CMK (cell line): ENCODE results near the gene MUC20.
"Not testable (repeated sequence)": the region's sequence is repeated elsewhere in the genome, so short reads cannot be mapped to it uniquely, and the experiment has no call there.

Source experiments
- DNase-seq: peaks from one replicate; pipeline ENCODE4 v3.0.0-alpha.2; 2010; ENCODE audit warnings: low read depth

MUC20 gene, protein sequence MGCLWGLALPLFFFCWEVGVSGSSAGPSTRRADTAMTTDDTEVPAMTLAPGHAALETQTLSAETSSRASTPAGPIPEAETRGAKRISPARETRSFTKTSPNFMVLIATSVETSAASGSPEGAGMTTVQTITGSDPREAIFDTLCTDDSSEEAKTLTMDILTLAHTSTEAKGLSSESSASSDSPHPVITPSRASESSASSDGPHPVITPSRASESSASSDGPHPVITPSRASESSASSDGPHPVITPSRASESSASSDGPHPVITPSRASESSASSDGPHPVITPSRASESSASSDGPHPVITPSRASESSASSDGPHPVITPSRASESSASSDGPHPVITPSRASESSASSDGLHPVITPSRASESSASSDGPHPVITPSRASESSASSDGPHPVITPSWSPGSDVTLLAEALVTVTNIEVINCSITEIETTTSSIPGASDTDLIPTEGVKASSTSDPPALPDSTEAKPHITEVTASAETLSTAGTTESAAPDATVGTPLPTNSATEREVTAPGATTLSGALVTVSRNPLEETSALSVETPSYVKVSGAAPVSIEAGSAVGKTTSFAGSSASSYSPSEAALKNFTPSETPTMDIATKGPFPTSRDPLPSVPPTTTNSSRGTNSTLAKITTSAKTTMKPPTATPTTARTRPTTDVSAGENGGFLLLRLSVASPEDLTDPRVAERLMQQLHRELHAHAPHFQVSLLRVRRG

DNA sequence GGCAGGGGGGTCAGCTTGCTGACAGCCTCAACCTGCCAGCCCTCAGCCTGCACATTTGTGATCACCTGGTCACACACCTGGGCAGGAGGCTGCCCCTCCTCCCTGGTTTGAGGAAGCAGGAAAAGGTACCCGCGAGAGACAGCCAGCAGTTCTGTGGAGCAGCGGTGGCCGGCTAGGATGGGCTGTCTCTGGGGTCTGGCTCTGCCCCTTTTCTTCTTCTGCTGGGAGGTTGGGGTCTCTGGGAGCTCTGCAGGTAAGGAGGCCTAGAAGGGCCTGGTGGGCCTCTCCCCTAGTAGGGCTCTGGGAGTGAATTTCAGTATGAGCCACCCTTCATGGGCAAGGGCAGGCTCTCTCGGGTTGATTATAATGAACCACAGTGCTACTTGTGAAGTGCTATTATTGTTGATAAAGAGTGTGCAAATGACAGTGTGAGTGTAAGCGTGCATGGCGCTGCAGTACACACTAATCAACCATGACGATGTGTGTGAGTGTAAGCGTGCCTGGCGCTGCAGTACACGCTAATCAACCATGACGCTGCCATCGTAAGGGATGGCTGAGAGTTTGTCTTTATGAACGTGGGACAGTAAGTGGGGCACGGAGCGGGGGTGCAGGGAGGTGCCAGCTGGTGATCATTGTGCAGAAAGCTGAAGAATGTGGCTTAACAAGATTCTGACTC, at the start of gene MUC20:
Gene MUC20 (plus strand): TSS at position 148 of the 676 bp plus-strand sequence. CDS start 30 bp downstream, at position 178.
- DNase-seq: not testable (repeated sequence)

DNA sequence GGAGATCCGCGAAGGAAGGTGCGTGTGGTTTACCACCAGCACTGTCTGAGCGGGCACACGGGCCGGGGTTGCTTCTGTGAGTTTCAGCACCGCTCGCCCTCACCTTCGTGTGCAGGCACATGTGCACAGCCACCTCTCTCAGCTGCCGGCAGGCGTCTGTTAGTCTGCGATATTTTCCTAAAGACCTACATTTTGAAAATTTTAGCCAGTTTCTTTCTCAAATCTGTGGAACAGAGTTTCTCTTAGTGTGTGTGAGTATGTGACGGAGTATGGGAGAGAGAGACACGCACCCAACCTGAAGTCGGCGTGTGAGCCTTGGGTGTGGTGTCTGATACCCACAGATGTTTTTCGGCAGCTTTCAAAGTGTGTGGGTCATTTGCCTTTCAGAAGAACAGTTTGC, 49.5 kb upstream of the MUC20 start:
- not testable (repeated sequence) for DNase-seq

DNA sequence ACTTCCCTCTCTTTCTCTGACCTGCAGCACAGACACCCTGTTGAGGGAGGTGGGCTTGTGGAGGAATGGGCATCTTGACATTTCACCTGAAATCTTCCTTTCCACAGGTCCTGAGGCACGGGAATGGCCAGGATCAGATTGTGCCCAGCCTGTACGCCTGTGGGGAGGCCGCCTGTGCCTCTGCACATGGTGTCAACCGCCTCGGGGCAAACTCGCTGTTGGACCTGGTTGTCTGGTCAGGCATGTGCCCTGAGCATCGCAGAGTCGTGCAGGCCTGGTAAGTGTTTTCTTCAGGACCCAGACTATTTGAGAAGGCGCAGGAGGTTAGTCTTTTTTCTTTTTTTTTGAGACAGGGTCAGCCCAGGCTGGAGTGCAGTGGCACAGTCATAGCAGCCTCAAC, 47.1 kb upstream of the MUC20 start:
- not testable (repeated sequence) for DNase-seq

DNA sequence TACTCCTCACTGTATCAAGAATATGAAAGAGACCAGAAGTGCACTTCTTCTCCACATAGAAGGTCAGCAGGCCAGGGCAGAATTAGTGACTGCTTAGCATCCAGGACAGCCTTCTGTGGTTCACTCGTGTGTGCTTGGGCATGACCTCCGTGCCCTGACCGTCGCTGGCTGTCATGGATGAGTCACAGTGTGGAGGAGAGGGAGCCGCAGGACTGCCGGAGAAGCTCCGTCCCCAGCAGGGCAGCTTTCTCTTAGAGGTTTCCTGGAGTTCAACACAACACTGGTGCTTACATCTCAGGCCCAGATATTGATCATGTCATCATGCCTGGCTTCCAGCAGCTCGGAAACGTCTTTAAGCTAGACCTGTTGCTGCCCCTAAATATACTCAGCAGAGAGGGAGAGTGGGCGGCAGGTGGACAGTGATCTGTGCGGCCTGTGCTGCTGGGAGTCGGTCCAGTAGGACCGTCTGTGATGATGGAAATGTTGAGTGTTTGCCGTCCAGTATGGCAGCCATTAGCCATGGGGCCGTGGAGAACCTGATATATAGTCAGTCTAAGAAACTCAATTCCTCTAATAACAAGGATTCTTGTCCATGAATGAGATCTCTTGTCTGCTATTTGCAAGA, 42.3 kb upstream of the MUC20 start:
- not testable (repeated sequence) for DNase-seq

DNA sequence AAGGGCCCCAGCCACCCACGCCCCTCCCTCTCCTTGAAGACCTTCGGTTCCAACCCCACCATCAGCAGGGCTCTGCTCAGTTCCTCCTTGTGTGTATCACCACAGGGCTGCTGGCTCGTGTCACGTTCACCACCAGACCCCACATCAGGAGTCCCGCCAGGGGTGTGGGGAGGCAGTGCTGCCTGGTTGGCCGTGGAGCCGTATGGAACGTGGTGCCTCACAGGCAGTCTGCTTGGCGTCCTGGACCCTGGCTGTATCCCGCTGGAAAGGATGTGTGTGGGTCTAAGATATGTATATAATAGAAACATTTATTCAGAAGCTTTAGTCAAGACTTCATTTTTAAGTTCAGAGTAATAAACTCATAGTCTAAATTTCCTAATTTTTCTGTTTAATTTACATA, 40.1 kb upstream of the MUC20 start:
- DNase-seq: not testable (repeated sequence)

DNA sequence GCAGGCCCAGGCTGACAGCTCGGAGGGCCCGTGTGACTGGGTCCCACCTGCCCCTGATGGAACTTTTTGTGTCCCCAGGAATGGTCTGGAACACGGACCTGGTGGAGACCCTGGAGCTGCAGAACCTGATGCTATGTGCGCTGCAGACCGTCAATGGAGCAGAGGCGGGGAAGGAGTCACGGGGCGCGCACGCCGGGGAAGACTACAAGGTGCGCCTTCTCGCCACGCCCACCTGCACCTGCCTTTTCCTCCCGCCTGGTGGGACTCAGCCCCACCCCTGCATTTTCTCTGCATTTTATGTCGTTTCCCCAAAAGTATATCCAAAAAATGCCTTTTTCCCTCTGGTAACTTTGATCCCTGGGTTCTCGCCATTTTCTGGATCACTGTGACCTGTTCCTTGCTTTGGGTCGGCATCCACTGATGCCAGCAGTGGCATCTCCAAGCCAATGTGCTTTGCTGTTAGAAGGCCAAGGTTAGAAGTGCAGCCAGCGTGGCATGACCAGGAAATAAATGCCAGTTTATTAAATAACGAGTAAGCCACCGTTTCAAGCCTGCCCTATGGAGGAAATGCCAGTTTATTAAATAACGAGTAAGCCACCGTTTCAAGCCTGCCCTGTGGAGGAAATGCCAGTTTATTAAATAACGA, 39.2 kb upstream of the MUC20 start:
- not testable (repeated sequence) for DNase-seq

DNA sequence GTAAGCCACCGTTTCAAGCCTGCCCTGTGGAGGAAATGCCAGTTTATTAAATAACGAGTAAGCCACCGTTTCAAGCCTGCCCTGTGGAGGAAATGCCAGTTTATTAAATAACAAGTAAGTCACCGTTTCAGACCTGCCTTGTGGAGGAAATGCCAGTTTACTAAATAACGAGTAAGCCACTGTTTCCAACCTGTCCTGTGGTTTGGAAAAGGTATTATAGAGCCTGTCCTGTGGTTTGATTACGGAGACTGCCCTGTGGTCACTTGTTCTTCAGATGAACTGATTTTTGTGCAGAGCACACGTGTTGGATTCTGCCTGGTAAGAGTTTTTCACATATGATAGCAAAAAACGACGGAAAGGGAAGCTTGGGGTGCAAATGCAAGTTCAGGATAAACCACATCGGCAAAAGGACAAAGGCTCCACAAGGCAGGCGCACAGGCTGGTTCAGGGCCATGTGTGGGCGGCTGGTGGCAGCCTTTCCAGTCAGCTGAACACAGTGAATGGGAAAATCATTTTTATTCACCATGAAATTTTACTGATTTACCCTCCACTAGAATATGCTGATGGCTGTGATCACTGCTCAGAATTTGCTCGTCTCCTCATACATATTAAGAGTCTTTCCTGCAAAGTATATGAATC, 38.6 kb upstream of the MUC20 start:
- DNase-seq: not testable (repeated sequence)

DNA sequence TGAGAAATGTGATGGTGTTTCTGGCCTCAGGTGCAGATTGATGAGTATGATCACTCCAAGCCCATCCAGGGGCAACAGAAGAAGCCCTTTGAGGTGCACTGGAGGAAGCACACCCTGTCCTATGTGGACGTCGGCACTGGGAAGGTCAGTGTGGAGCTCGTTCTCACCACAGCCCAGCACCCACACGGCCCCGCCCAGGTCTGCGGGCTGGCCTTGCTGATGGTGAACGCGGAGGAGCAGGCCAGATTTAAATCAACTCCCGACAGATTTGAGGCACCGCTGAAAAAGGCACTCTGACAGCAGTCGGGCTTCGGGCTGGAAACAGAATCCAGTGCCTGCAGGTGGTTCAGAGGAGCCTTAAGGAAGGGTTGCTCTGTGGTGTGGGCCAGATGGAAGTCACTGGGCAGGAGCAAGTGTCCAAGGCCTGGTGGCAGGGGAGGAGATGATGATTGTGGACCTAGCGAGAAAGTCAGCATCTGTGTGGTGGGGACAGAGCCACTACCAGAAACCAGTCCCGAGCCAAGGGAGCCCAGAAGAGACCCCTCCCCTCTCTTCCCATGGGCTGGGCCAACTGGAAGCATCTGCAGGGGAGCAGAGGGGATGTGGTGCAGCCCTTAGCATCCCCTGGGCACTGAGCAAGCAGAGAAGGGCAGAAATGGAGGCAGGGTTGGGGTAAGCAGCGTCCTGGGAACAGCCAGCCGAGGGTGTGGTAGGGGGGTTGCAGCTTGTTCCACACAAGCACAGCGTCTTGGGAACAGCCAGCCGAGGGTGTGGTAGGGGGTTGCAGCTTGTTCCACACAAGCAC, 36.9 kb upstream of the MUC20 start:
- not testable (repeated sequence) for DNase-seq

DNA sequence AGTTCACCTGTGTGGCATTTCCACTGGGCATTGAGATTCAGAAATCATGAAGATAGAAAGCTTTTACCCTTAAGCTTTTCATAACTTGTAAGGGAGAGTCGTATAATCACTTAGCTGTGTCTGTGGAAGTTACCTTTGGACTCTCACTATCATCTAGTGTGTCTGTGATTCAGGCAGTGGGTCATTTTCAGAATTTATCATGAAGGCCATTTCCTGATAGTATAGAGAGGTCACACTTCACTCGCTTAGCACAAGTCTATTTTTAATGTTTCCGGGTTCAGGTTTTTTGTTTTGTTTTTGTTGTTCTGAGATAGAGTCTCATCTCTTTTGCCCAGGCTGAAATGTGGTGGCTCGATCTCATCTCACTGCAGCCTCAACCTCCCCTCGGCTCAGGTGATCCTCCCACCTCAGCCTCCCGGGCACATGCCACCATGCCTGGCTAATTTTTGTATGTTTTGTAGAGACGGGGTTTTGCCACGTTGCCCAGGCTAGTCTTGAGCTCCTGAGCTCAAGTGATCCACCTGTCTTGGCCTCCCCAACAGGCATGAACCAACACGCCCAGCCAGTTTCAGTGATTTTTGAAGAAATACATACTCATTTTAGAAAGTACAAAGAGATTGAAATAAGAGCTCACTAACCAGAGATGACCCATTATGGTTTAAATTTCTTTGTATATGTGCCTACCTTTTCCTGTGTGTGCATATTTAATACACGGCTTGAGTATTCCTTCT, 36.1 kb upstream of the MUC20 start:
- not testable (repeated sequence) for DNase-seq

DNA sequence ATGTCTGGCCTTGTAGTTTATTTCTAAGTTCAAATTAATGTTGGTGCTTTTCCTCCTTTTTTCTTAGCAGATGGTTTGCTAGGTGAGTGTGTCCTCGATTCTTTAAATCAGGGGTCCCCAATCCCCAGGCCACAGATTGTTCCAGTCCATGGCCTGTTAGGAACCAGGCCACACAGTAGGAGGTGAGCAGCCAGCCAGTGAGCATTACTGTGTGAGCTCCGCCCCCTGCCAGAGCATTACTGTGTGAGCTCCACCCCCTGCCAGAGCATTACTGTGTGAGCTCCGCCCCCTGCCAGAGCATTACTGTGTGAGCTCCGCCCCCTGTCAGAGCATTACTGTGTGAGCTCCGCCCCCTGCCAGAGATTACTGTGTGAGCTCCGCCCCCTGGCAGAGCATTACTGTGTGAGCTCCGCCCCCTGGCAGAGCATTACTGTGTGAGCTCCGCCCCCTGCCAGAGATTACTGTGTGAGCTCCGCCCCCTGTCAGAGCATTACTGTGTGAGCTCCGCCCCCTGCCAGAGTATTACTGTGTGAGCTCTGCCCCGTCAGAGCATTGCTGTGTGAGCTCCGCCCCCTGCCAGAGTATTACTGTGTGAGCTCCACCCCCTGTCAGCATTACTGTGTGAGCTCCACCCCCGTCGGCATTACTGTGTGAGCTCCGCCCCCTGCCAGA, 34.1 kb upstream of the MUC20 start:
- DNase-seq: not testable (repeated sequence)

DNA sequence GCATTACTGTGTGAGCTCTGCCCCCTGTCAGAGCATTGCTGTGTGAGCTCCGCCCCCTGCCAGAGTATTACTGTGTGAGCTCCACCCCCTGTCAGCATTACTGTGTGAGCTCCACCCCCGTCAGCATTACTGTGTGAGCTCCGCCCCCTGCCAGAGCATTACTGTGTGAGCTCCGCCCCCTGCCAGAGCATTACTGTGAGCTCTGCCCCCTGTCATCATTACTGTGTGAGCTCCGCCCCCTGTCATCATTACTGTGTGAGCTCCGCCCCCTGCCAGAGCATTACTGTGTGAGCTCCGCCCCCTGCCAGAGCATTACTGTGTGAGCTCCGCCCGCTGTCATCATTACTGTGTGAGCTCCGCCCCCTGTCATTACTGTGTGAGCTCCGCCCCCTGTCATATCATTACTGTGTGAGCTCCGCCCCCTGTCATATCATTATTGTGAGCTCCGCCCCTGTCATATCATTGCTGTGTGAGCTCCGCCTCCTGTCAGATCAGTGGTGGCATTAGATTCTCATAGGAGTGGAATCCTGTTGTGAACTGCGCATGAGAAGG, 33.5 kb upstream of the MUC20 start:
- not testable (repeated sequence) for DNase-seq

DNA sequence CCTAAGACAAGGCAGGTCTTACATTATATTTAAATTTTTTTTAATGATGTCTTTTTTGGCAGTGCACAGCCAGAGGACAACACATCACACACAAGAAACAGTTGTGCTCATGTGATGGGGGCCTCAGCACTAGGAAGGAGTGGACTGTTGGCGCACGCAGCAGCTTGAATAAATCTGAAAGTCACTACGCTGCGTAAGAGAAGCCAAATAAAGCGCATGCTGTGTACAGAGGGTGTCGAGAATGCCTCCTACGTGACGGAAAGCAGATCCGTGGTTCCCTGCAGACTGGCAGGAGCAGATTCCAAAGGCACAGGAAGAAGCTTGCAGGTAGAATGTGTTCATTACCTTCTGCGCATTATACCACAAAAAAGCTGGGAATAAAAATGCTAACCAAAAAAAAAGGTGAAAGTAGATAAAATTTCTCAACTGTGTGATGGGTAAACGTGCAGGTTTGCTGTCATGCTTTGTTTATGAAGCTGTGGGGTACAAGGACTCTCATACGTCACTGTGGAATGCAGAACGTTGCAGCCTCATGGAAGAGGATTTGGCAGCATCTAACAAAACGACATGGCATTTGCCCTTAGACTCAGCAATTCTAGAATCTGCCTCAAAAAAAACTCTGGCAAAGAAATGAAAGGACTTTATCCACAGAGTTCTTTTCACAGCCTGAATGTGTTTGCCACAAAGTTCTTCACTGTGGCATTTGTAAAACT, 32.2 kb upstream of the MUC20 start:
- DNase-seq: not testable (repeated sequence)

DNA sequence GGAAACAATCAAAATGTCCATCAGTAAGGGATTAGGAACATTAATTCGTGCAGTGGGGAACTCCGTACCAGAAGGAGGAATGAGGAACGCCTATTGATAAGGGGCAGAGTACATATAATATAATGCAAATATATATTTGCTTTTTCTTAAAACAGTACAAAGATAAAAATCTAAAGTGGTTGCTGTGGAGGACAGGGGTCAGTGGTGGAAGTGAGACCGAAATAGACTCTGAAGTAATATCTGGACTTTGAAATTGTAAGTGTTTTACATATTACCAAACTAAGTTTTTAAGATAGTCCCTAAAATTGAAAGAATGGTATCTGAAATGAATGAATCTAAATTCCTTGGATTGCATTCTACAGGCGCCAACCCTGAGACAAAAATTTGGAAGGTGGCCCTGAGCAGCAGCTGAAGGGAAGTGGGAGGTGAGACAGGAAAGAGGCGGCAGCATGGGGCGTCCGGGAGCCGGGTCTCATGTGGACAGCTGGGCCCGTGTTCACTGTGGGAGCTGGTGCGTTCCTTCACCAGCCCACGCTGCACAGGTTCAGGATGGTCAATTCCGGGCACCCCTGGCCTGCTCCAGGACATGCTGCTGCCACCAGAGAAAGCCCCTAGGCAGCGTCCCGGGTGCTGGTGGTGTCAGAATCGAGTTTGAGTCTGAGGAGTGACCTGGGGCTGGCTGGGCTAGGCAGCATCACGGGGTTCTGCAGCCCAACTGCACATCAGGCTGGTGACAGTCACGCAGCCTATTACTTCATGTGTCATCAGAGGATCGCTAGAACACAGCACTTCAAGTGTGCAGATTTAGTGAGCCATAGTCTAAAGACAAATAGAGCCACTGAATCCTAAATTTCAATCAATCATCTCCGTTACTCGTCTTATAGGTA, 31.4 kb upstream of the MUC20 start:
- not testable (repeated sequence) for DNase-seq

DNA sequence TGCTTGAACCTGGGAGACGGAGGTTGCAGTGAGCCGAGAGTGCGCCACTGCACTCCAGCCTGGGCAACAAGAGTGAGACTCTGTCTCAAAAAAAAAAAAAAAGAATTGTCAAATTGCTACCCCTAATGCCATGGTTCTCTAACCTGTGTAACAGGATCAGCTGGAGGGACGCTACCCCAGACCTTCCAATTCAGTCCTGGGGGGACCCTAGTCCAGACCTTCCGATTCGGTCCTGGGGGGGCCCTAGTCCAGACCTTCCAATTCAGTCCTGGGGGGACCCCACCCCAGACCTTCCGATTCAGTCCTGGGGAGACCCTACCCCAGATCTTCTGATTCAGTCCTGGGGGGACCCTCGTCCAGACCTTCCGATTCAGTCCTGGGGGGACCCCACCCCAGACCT, 29.8 kb upstream of the MUC20 start:
- DNase-seq: no peak

DNA sequence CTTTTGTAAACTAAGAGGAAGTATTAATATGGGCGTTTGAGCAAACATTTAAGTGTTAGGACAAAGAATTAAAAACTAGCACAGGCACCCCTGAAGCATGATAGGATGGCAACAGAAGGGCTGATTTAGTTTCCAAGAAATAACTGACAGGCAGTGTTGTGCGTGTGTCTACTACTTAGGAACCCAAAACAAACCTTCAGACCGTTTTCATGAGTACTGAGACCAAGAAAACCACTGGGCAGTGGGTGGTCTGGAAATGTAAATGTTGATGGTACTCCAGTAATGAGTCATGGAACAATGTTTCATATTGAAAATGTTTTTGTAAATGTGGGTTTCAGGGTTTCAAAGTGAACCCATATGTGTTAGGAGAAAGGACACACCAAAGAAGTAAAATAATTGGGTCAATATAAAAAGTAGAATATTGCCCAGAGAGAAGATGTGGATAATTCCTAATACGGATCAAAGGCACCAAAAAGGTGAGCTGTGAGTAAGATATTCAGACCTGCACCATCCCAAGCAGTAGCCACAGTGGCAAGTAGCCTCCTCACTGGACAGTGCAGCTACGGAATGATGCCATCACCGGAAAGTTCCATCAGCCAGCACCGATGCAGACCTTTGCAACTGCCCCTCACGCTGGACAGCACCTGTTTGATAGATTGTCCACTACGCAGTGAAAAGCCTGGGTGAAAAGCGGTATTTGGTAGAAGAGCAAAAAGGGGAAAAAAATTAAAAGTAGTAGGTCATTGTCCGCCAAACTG, 29.0 kb upstream of the MUC20 start:
- DNase-seq: not testable (repeated sequence)

DNA sequence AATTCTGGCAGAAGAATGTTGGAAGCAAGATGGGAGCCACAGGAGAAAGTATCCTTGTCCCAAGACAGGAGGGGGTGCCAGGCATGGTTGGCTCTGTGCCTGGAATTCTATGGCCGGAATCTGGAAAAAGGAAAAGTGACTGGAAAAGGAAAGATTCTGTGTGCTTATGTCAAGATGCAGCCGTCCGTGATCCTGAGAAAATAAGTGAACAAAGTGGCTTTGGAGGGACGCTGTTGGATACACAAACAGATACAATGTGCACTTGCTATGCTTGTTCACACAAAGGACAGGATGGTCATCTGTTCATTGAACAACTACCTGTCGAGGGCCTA, 28.5 kb upstream of the MUC20 start:
- DNase-seq: no peak
